Measurements from ENCODE around the gene GRAMD1B. TPM values are rescaled to one million over a fixed set of nuclear protein-coding genes. Genes with fewer than 3 reads are reported as not detected.

GRAMD1B gene
- total RNA-seq, 5 donors from 2014 or later (not counting 1 experiment from before 2014, with no cell fraction given), result 8.6 to 15.6 (median 10.5) TPM

DNA sequence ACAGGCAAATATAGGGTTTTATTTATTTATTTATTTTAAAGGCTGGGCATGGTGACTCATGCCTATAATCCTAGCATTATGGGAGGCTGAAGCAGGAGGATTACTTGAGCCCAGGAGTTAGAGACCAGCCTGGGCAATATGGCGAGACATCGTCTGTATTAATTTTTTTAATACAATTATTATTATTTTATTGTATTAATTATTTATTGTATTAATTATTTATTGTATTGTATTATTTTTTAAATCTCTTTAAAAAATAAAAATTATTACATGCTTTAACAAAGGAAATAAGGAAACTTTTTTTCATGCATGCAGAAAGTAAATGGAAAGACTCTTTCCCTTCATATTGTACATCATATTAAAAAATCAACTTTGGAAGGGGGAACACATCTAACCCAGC is 220.8 kb downstream of the GRAMD1B start:
- Mint-ChIP-seq H3K9me3 (no peaks in the 10 kb centered on the region), H3K27me3 (peaks cover 40 to 52% of the 10 kb centered on the region in 2 donors), H3K4me1 (peaks cover 9 to 18% (median 10%) of the 10 kb centered on the region in 3 donors), H3K27ac (no peak overlapping the region), H3K36me3 (no peaks in the 10 kb centered on the region), H3K4me3 (no peak overlapping the region)
- H3K27me3 ChIP-seq (replicated peaks in 1 of 2; ENCODE audit: control insufficient read depth in 2 of 2, extremely low read depth in 1 of 2, insufficient read depth in 2 of 2, low read length in 1 of 2), result peaks cover 17 to 42% of the 10 kb centered on the region in 2 experiments
- ChIA-PET POLR2A (no interaction called here), CTCF (no interaction called here)
- no peak for ATAC-seq (replicated peaks in 1 of 4)
- no peaks in the 10 kb centered on the region for H3K36me3 ChIP-seq (ENCODE audit: control insufficient read depth in 2 of 2, extremely low read depth in 1 of 2, insufficient read depth in 1 of 2, low read length in 1 of 2)
- H3K4me3 ChIP-seq (ENCODE audit: control insufficient read depth in 1 of 2, extremely low read depth in 1 of 2, low read length in 1 of 2), result no peak overlapping the region
- H3K9me3 ChIP-seq, result no peaks in the 10 kb centered on the region
- DNase-seq, result no peak
- H3K27ac ChIP-seq (ENCODE audit: low read length), result no peak overlapping the region
- no CpG with 5 or more reads among the region's 2 CpGs for WGBS (ENCODE audit: insufficient coverage)
- H3K4me1 ChIP-seq (ENCODE audit: control insufficient read depth in 1 of 2, extremely low read depth in 1 of 2, insufficient read depth in 2 of 2, low read length in 2 of 2), result peaks cover 4 to 15% of the 10 kb centered on the region in 2 experiments

GRCh38 chr11:123652599-123652998 is 222.5 kb downstream of the GRAMD1B start:
- ChIA-PET POLR2A (no interaction called here), CTCF (interaction anchor here in 1 of 2 donors (1.2 kb wide), 1 partner anchor 72 kb away, joined by 3 read pairs; no protein-coding TSS in a partner anchor)
- Histone ChIP-seq H3K27ac (ENCODE audit: low read length) (no peak overlapping the region), H3K4me1 (ENCODE audit: control insufficient read depth in 1 of 2, extremely low read depth in 1 of 2, insufficient read depth in 2 of 2, low read length in 2 of 2) (peaks cover 4 to 15% of the 10 kb centered on the region in 2 experiments), H3K36me3 (ENCODE audit: control insufficient read depth in 2 of 2, extremely low read depth in 1 of 2, insufficient read depth in 1 of 2, low read length in 1 of 2) (no peaks in the 10 kb centered on the region), H3K9me3 (no peaks in the 10 kb centered on the region), H3K4me3 (ENCODE audit: control insufficient read depth in 1 of 2, extremely low read depth in 1 of 2, low read length in 1 of 2) (no peak overlapping the region), H3K27me3 (replicated peaks in 1 of 2; ENCODE audit: control insufficient read depth in 2 of 2, extremely low read depth in 1 of 2, insufficient read depth in 2 of 2, low read length in 1 of 2) (peaks cover 22 to 38% of the 10 kb centered on the region in 2 experiments)
- peaks cover 40 to 51% of the 10 kb centered on the region in 2 donors for H3K27me3 Mint-ChIP-seq
- H3K27ac Mint-ChIP-seq, result no peak overlapping the region
- no peaks in the 10 kb centered on the region for H3K36me3 Mint-ChIP-seq
- H3K4me3 Mint-ChIP-seq, result peak overlapping the region in 1 of 3 donors; percentile 66
- WGBS (ENCODE audit: insufficient coverage), result 80% methylated on average over 1 of the region's 2 CpGs
- ATAC-seq (replicated peaks in 1 of 4) (no peak), DNase-seq (no peak)
- H3K9me3 Mint-ChIP-seq, result no peaks in the 10 kb centered on the region
- peaks cover 9 to 18% (median 10%) of the 10 kb centered on the region in 3 donors for H3K4me1 Mint-ChIP-seq

GRCh38 chr11:123653483-123653826 is 223.4 kb downstream of the GRAMD1B start:
- H3K9me3 Mint-ChIP-seq, result peaks cover 0 to 8% (median 7%) of the 10 kb centered on the region in 3 donors
- no peak for ATAC-seq (replicated peaks in 1 of 4)
- Histone ChIP-seq H3K27ac (ENCODE audit: low read length) (no peak overlapping the region), H3K36me3 (ENCODE audit: control insufficient read depth in 2 of 2, extremely low read depth in 1 of 2, insufficient read depth in 1 of 2, low read length in 1 of 2) (no peaks in the 10 kb centered on the region), H3K27me3 (replicated peaks in 1 of 2; ENCODE audit: control insufficient read depth in 2 of 2, extremely low read depth in 1 of 2, insufficient read depth in 2 of 2, low read length in 1 of 2) (peaks cover 22 to 38% of the 10 kb centered on the region in 2 experiments), H3K4me1 (ENCODE audit: control insufficient read depth in 1 of 2, extremely low read depth in 1 of 2, insufficient read depth in 2 of 2, low read length in 2 of 2) (peaks cover 4 to 15% of the 10 kb centered on the region in 2 experiments), H3K9me3 (no peaks in the 10 kb centered on the region), H3K4me3 (ENCODE audit: control insufficient read depth in 1 of 2, extremely low read depth in 1 of 2, low read length in 1 of 2) (no peak overlapping the region)
- no peaks in the 10 kb centered on the region for H3K36me3 Mint-ChIP-seq
- no peak overlapping the region for H3K27ac Mint-ChIP-seq
- DNase-seq, result no peak
- ChIA-PET CTCF (interaction anchor here (0.6 to 1.3 kb wide), 3 partner anchors 33 to 103 kb away, joined by 3 to 6 read pairs (median 5); no protein-coding TSS in a partner anchor), POLR2A (no interaction called here)
- WGBS (ENCODE audit: insufficient coverage), result 12% methylated on average over 5 of the region's 10 CpGs
- H3K27me3 Mint-ChIP-seq, result peaks cover 40 to 51% of the 10 kb centered on the region in 2 donors
- peaks cover 10 to 18% (median 10%) of the 10 kb centered on the region in 3 donors for H3K4me1 Mint-ChIP-seq
- H3K4me3 Mint-ChIP-seq, result peak overlapping the region; percentile 62 to 66 (median 64)

- CTCF ChIA-PET, result interaction anchor here (0.6 to 1.3 kb wide), 4 partner anchors 26 to 102 kb away, joined by 3 to 6 read pairs (median 4); no protein-coding TSS in a partner anchor
- POLR2A ChIA-PET, result no interaction called here
These were observed 223.9 kb downstream of the GRAMD1B start for GRCh38 chr11:123653827-123654565.

GRCh38 chr11:123654566-123655081 is 224.6 kb downstream of the GRAMD1B start, which contains the start of gene SCN3B:
TSS of gene SCN3B (minus strand) at chr11:123654624. CDS start at chr11:123653801, 823 bp downstream.
- Mint-ChIP-seq H3K4me1 (peaks cover 18 to 29% (median 22%) of the 10 kb centered on the region in 3 donors), H3K4me3 (peak within 1 kb of the TSS; percentile 64 to 66 (median 65)), H3K9me3 (peaks cover 9 to 19% (median 17%) of the 10 kb centered on the region in 3 donors), H3K27ac (no peak within 1 kb of the TSS), H3K36me3 (no peaks in the 10 kb centered on the region), H3K27me3 (peaks cover 40 to 51% of the 10 kb centered on the region in 2 donors)
- CTCF ChIA-PET, result interaction anchor here in 1 of 2 donors (1.0 to 1.3 kb wide), 3 partner anchors 26 to 52 kb away, joined by 3 to 5 read pairs (median 3); no protein-coding TSS in a partner anchor
- Histone ChIP-seq H3K9me3 (no peaks in the 10 kb centered on the region), H3K27me3 (replicated peaks in 1 of 2; ENCODE audit: control insufficient read depth in 2 of 2, extremely low read depth in 1 of 2, insufficient read depth in 2 of 2, low read length in 1 of 2) (peaks cover 22 to 38% of the 10 kb centered on the region in 2 experiments), H3K27ac (ENCODE audit: low read length) (no peak within 1 kb of the TSS), H3K4me1 (ENCODE audit: control insufficient read depth in 1 of 2, extremely low read depth in 1 of 2, insufficient read depth in 2 of 2, low read length in 2 of 2) (peaks cover 4 to 15% of the 10 kb centered on the region in 2 experiments), H3K36me3 (ENCODE audit: control insufficient read depth in 2 of 2, extremely low read depth in 1 of 2, insufficient read depth in 1 of 2, low read length in 1 of 2) (no peaks in the 10 kb centered on the region), H3K4me3 (ENCODE audit: control insufficient read depth in 1 of 2, extremely low read depth in 1 of 2, low read length in 1 of 2) (peak within 1 kb of the TSS; percentile 46 to 78)
- ATAC-seq (replicated peaks in 1 of 4) (peak in 3 of 4 experiments; percentile 24 to 83 (median 37)), DNase-seq (peak in 3 of 35 experiments; percentile 11 to 17 (median 13))
- POLR2A ChIA-PET, result no interaction called here
- whole genome bisulfite sequencing (ENCODE audit: insufficient coverage), result 3% methylated on average over 41 of the region's 44 CpGs

More at GRCh38 chr11:123653827-123654565, 223.9 kb downstream of the GRAMD1B start:
- peaks cover 40 to 51% of the 10 kb centered on the region in 2 donors for H3K27me3 Mint-ChIP-seq
- H3K4me1 Mint-ChIP-seq, result peaks cover 13 to 23% (median 15%) of the 10 kb centered on the region in 3 donors
- Histone ChIP-seq H3K27me3 (replicated peaks in 1 of 2; ENCODE audit: control insufficient read depth in 2 of 2, extremely low read depth in 1 of 2, insufficient read depth in 2 of 2, low read length in 1 of 2) (peaks cover 22 to 38% of the 10 kb centered on the region in 2 experiments), H3K36me3 (ENCODE audit: control insufficient read depth in 2 of 2, extremely low read depth in 1 of 2, insufficient read depth in 1 of 2, low read length in 1 of 2) (no peaks in the 10 kb centered on the region), H3K9me3 (no peaks in the 10 kb centered on the region), H3K27ac (ENCODE audit: low read length) (no peak overlapping the region), H3K4me3 (ENCODE audit: control insufficient read depth in 1 of 2, extremely low read depth in 1 of 2, low read length in 1 of 2) (peak overlapping the region; percentile 46 to 78), H3K4me1 (ENCODE audit: control insufficient read depth in 1 of 2, extremely low read depth in 1 of 2, insufficient read depth in 2 of 2, low read length in 2 of 2) (peaks cover 4 to 15% of the 10 kb centered on the region in 2 experiments)
- peak; percentile 45 to 83 (median 52) for ATAC-seq (replicated peaks in 1 of 4)
- WGBS (ENCODE audit: insufficient coverage), result 4% methylated on average over 48 of the region's 64 CpGs
- no peaks in the 10 kb centered on the region for H3K36me3 Mint-ChIP-seq
- H3K9me3 Mint-ChIP-seq, result peaks cover 5 to 14% (median 13%) of the 10 kb centered on the region in 3 donors
- peak in 20 of 35 experiments; percentile 4 to 34 (median 20) for DNase-seq
- no peak overlapping the region for H3K27ac Mint-ChIP-seq
- peak overlapping the region; percentile 44 to 66 (median 64) for H3K4me3 Mint-ChIP-seq

DNA sequence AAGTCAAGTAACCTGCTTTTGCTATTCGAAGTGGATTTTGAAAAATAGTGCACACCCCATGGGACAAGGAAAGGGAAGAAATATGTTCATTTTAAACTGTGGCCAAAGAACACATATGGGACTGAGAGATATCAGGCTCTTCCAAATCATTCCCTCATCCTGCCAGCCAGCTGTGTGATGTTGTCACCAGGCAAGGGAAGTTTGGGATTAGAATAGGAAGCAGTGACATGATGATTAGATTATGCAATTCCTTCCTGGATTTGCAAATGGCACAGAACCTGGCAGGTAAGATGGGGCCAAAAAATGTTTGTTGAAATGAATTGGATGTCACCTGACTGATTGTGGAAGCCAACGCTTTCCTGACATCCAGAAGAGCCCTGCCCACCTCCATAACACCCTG is 229.2 kb downstream of the GRAMD1B start:
- POLR2A ChIA-PET, result no interaction called here
- Histone ChIP-seq H3K27ac (ENCODE audit: low read length) (no peak overlapping the region), H3K27me3 (replicated peaks in 1 of 2; ENCODE audit: control insufficient read depth in 2 of 2, extremely low read depth in 1 of 2, insufficient read depth in 2 of 2, low read length in 1 of 2) (peaks cover 11 to 12% of the 10 kb centered on the region in 2 experiments), H3K4me3 (ENCODE audit: control insufficient read depth in 1 of 2, extremely low read depth in 1 of 2, low read length in 1 of 2) (no peak overlapping the region), H3K9me3 (no peaks in the 10 kb centered on the region), H3K36me3 (ENCODE audit: control insufficient read depth in 2 of 2, extremely low read depth in 1 of 2, insufficient read depth in 1 of 2, low read length in 1 of 2) (no peaks in the 10 kb centered on the region), H3K4me1 (ENCODE audit: control insufficient read depth in 1 of 2, extremely low read depth in 1 of 2, insufficient read depth in 2 of 2, low read length in 2 of 2) (peaks cover 5 to 6% of the 10 kb centered on the region in 2 experiments)
- ATAC-seq (replicated peaks in 1 of 4) (no peak), DNase-seq (no peak)
- H3K9me3 Mint-ChIP-seq, result peaks cover 11 to 26% (median 23%) of the 10 kb centered on the region in 3 donors
- no peak overlapping the region for H3K27ac Mint-ChIP-seq
- CTCF ChIA-PET, result no interaction called here
- H3K36me3 Mint-ChIP-seq, result no peaks in the 10 kb centered on the region
- peaks cover 23 to 26% (median 24%) of the 10 kb centered on the region in 3 donors for H3K4me1 Mint-ChIP-seq
- peak overlapping the region in 1 of 3 donors; percentile 35 for H3K4me3 Mint-ChIP-seq
- peaks cover 19 to 23% of the 10 kb centered on the region in 2 donors for H3K27me3 Mint-ChIP-seq
- WGBS (ENCODE audit: insufficient coverage), result no CpG with 5 or more reads among the region's 2 CpGs

Data from T-cell (primary cell).